GM12875 (cell line): ENCODE data around the gene SLC11A1.

ENCODE experiments used
- H3K4me3 ChIP-seq: one replicate; pipeline ENCODE4 v1.5.1; 2011; ENCODE audit warnings: low read depth, low read length, control low read depth
- CTCF ChIP-seq: IDR thresholded peaks from 2 replicates; pipeline ENCODE4 v1.5.1; 2011; ENCODE audit warnings: low read depth, mild to moderate bottlenecking, control low read depth, inconsistent platforms, low read length, moderate library complexity, borderline replicate concordance; ENCODE audit not compliant: insufficient read depth

Gene SLC11A1

GRCh38 chr2:218397820-218398436 lies 15.9 kb downstream of the SLC11A1 start:
- no peak for TF ChIP-seq CTCF

GRCh38 chr2:218398437-218399390 lies 16.6 kb downstream of the SLC11A1 start:
- peak overlapping the region; percentile 84 for H3K4me3 ChIP-seq
- no peak for TF ChIP-seq CTCF

More at GRCh38 chr2:218397820-218398436, 15.9 kb downstream of the SLC11A1 start:
- peak overlapping the region; percentile 62 for H3K4me3 ChIP-seq

GRCh38 chr2:218399391-218400166 lies 17.5 kb downstream of the SLC11A1 start, which contains the start of gene CTDSP1:
Gene CTDSP1 (plus strand): TSS chr2:218399868. CDS start chr2:218400091, 223 bp downstream.
- no peak for TF ChIP-seq CTCF
- peak within 1 kb of the TSS; percentile 84 for H3K4me3 ChIP-seq

- H3K4me3 ChIP-seq: peak overlapping the region; percentile 84
- no peak for TF ChIP-seq CTCF
These were observed 18.3 kb downstream of the SLC11A1 start for GRCh38 chr2:218400167-218400929.

GRCh38 chr2:218400930-218401881 lies 19.1 kb downstream of the SLC11A1 start:
- no peak for TF ChIP-seq CTCF

More at GRCh38 chr2:218400930-218401881, 19.1 kb downstream of the SLC11A1 start:
- H3K4me3 ChIP-seq: peak overlapping the region; percentile 84
